Osteoblast (primary cell): Measurements from ENCODE around the gene STK33. TPM values are rescaled to one million over a fixed set of nuclear protein-coding genes. Genes with fewer than 3 reads are reported as not detected.

ENCODE experiments used
- DNase-seq: peaks from one replicate; pipeline ENCODE4 v3.0.0; 2011; ENCODE audit warnings: low spot score, mixed read lengths; ENCODE audit not compliant: insufficient read length; ENCODE audit errors: missing footprints
- H2AFZ ChIP-seq: 2 replicates; pipeline ENCODE4 v1.6.0; 2011; ENCODE audit warnings: mild to moderate bottlenecking, low read length
- H3K27ac ChIP-seq: 2 replicates; pipeline ENCODE4 v1.5.1; 2011; ENCODE audit warnings: mild to moderate bottlenecking, low read depth, low read length, moderate library complexity
- H3K27me3 ChIP-seq: 2 replicates; pipeline ENCODE4 v1.6.0; 2012; ENCODE audit warnings: mild to moderate bottlenecking, control low read depth, inconsistent platforms, low read length, moderate library complexity; ENCODE audit not compliant: insufficient read depth
- H3K36me3 ChIP-seq: 2 replicates; pipeline ENCODE4 v1.5.1; 2011; ENCODE audit warnings: mild to moderate bottlenecking, low read length, control low read depth, moderate library complexity; ENCODE audit not compliant: insufficient read depth
- H3K4me1 ChIP-seq: 2 replicates; pipeline ENCODE4 v1.5.1; 2011; ENCODE audit warnings: mild to moderate bottlenecking, low read length, control low read depth, moderate library complexity; ENCODE audit not compliant: insufficient read depth
- H3K4me2 ChIP-seq: 2 replicates; pipeline ENCODE4 v1.6.0; 2011; ENCODE audit warnings: mild to moderate bottlenecking, low read length; ENCODE audit not compliant: insufficient read depth
- H3K4me3 ChIP-seq: fragments of 200-600 bp; sonication (generic); 3 replicates; pipeline ENCODE4 v1.5.1; 2012; ENCODE audit warnings: mild to moderate bottlenecking, low read length, inconsistent platforms; ENCODE audit not compliant: insufficient read depth
- H3K79me2 ChIP-seq: 2 replicates; pipeline ENCODE4 v1.6.0; 2012; ENCODE audit warnings: mild to moderate bottlenecking, low read length, control low read depth, inconsistent platforms; ENCODE audit not compliant: insufficient read depth
- H3K9me3 ChIP-seq: 2 replicates; pipeline ENCODE4 v1.5.1; 2011; ENCODE audit warnings: low read depth, low read length, control low read depth
- H4K20me1 ChIP-seq: 2 replicates; pipeline ENCODE4 v1.6.0; 2012; ENCODE audit warnings: mild to moderate bottlenecking, low read length, control low read depth; ENCODE audit not compliant: insufficient read depth
- total RNA-seq: library from RNA; depleted of rRNA; stranded (reverse); fragments of >200 nt; gene quantifications from 2 replicates; pipeline ENCODE4 v1.2.3, GENCODE V29; 2012
- TF ChIP-seq, protein P1 (sequence below): IDR thresholded peaks from 2 replicates; pipeline ENCODE4 v1.5.1; 2011; ENCODE audit warnings: mild to moderate bottlenecking, low read depth, low read length, moderate library complexity; ENCODE audit errors: extremely low read depth

STK33 gene
- total RNA-seq, 1 donor, result 0.72 TPM

DNA sequence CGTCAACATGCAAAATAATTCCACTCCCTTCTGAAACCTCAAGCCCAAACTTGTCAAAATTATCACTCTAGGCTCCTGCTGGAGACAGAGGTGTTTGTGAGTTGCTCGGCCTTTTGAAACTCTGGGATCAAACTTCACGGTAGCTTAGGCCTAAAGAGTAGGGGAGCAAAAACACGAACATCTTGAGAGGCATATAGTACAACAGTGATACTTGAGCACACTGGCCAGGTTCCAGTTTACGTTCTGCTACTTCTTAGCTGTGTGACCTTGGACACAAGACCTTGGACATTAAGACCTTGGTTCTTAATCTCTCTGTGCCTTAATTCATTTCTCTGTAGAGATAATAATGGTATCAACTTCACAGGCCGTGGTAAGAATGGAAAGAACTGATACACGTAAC is 206.9 kb downstream of the STK33 start:
- Histone ChIP-seq H3K27me3 (no peaks in the 10 kb centered on the region), H3K4me1 (peaks cover 9% of the 10 kb centered on the region), H4K20me1 (no peaks in the 10 kb centered on the region), H3K36me3 (no peaks in the 10 kb centered on the region), H3K79me2 (no peaks in the 10 kb centered on the region), H3K27ac (no peak overlapping the region), H3K4me3 (no peak overlapping the region), H3K4me2 (no peak overlapping the region), H2AFZ (no peak overlapping the region), H3K9me3 (no peaks in the 10 kb centered on the region)
- TF ChIP-seq, protein P1, sequence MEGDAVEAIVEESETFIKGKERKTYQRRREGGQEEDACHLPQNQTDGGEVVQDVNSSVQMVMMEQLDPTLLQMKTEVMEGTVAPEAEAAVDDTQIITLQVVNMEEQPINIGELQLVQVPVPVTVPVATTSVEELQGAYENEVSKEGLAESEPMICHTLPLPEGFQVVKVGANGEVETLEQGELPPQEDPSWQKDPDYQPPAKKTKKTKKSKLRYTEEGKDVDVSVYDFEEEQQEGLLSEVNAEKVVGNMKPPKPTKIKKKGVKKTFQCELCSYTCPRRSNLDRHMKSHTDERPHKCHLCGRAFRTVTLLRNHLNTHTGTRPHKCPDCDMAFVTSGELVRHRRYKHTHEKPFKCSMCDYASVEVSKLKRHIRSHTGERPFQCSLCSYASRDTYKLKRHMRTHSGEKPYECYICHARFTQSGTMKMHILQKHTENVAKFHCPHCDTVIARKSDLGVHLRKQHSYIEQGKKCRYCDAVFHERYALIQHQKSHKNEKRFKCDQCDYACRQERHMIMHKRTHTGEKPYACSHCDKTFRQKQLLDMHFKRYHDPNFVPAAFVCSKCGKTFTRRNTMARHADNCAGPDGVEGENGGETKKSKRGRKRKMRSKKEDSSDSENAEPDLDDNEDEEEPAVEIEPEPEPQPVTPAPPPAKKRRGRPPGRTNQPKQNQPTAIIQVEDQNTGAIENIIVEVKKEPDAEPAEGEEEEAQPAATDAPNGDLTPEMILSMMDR, result no peak
- no peak for DNase-seq

DNA sequence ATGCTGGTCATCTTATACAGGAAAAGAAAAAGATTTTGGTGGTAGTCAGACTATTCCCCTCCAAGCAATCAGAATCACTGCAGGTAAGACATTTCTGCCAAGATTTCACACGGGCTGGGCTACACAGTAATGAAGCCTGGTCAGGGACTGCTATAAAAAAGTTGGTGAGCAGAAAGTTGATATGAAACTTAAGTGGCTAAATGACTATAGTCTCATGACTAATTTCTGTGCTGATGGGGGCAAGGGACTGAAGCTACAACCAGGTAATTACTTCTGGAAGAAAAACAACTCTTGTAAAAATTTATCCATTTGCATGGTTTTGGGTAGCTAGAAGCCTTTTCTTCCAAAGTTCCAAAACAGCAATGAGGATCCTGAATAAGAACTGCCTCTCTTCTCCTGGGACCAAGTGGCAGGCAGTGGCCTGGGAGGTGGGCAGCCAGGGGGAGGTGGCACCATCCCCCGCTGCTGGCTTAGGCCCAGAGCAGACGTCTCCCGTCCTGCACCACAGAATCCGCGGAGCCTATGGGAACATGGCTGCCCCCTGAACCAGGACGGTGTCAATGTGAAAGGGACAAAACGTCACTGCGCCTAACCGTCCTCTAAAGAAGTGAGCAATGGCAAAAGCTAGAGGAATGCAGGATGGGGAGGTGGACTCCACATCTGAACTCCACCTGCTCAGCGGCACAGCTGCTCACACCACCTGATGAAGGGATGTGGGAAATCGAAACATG is 207.7 kb downstream of the STK33 start:
- DNase-seq, result no peak
- TF ChIP-seq, protein P1, result no peak
- Histone ChIP-seq H3K27ac (no peak overlapping the region), H3K4me2 (no peak overlapping the region), H3K27me3 (no peaks in the 10 kb centered on the region), H3K36me3 (no peaks in the 10 kb centered on the region), H2AFZ (no peak overlapping the region), H3K4me1 (peaks cover 9% of the 10 kb centered on the region), H3K9me3 (no peaks in the 10 kb centered on the region), H4K20me1 (no peaks in the 10 kb centered on the region), H3K79me2 (no peaks in the 10 kb centered on the region), H3K4me3 (no peak overlapping the region)

DNA sequence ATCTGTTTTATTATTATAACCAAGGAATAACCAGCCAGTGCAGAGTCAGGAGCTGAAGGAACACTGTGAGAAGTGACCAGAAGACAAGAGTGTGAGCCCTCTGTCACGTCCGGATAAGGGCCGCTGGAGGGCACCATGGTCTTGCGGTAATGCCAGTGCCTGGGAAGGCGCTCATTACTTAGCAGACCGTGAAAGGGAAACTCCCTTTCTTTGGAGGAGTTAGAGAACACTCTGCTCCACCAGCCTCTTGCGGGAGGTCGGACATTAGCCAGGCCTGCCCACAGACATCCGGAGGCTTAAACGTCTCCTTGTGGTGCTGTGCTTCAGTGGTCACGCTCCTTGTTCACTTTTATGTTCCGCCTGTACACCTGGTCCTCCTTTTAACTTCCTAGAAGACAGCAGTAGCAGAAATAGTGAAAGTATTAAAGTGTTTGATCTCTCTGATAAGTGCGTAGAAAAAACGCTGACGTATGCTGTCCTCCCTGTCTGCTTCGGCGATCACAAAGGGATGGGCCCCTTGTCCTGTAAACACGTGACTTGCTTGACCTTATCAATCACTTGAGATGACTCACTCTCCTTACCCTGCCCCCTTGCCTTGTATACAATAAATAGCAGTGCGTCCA is 209.7 kb downstream of the STK33 start:
- no peaks in the 10 kb centered on the region for H3K27me3 ChIP-seq
- no peak overlapping the region for H3K4me3 ChIP-seq
- TF ChIP-seq, protein P1, result no peak
- no peaks in the 10 kb centered on the region for H3K9me3 ChIP-seq
- H3K79me2 ChIP-seq, result no peaks in the 10 kb centered on the region
- peak; percentile 63 for DNase-seq
- H3K4me2 ChIP-seq, result no peak overlapping the region
- no peak overlapping the region for H2AFZ ChIP-seq
- no peaks in the 10 kb centered on the region for H4K20me1 ChIP-seq
- peaks cover 9% of the 10 kb centered on the region for H3K4me1 ChIP-seq
- no peak overlapping the region for H3K27ac ChIP-seq
- no peaks in the 10 kb centered on the region for H3K36me3 ChIP-seq

DNA sequence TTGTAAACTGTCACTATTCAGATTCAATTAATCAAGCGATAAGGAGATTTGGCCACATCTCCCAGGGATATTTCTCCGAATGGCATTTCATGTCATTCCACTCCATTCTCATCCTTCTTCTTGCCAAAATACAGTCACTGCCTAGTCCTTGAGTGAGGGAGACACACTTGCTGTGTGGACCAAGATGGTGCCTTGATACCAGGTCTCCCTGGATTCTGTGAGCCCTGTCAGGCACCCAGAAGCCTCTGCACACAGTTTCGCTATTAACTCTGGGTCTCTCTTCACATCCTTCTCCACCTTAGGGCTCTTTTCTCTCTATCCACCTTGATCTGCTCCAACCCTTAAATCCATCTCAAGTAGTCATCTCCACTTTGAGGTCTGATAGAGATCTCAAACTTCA is 210.4 kb downstream of the STK33 start:
- Histone ChIP-seq H3K9me3 (no peaks in the 10 kb centered on the region), H3K4me2 (no peak overlapping the region), H3K4me3 (no peak overlapping the region), H3K79me2 (no peaks in the 10 kb centered on the region), H3K4me1 (peaks cover 9% of the 10 kb centered on the region), H2AFZ (no peak overlapping the region), H4K20me1 (no peaks in the 10 kb centered on the region), H3K27ac (no peak overlapping the region), H3K27me3 (no peaks in the 10 kb centered on the region), H3K36me3 (no peaks in the 10 kb centered on the region)
- TF ChIP-seq, protein P1, result no peak
- DNase-seq, result no peak
